H7 (cell line): ENCODE results near the gene NLGN2. TPM values are rescaled to one million over a fixed set of nuclear protein-coding genes. Genes with fewer than 3 reads are reported as not detected.
A peak's percentile ranks its signal among the peaks of the same experiment; 100 is the strongest.

Experiments used
- DNase-seq: peaks from one replicate; pipeline ENCODE4 v3.0.0; 2012
- H3K27me3 ChIP-seq: 2 replicates; pipeline ENCODE4 v1.6.0; 2011; ENCODE audit warnings: mild to moderate bottlenecking, low read length; ENCODE audit not compliant: control insufficient read depth, insufficient read depth
- H3K36me3 ChIP-seq: replicated peaks from 2 replicates; pipeline ENCODE4 v1.5.1; 2011; ENCODE audit warnings: low read length; ENCODE audit not compliant: control insufficient read depth, insufficient read depth
- H3K4me3 ChIP-seq: 2 replicates; pipeline ENCODE4 v1.5.1; 2011; ENCODE audit warnings: low read depth, mild to moderate bottlenecking, control low read depth, low read length, moderate library complexity; ENCODE audit not compliant: insufficient read depth
- total RNA-seq: library from RNA; depleted of rRNA; stranded (reverse); fragments of >200 nt; shearing (Covaris generic); gene quantifications from 2 replicates; pipeline ENCODE4 v1.2.3, GENCODE V29; 2014

The NLGN2 gene
- total RNA-seq, 1 experiment from 2014 or later: 11.6 TPM

DNA sequence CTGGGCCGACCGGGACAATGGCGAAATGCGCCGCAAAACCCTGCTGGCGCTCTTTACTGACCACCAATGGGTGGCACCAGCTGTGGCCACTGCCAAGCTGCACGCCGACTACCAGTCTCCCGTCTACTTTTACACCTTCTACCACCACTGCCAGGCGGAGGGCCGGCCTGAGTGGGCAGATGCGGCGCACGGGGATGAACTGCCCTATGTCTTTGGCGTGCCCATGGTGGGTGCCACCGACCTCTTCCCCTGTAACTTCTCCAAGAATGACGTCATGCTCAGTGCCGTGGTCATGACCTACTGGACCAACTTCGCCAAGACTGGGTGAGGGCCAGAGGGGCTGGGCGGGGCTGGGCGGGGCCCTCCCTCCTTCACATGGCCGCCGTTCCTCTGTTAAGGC is 8.1 kb downstream of the NLGN2 start:
- Histone ChIP-seq H3K36me3 (peaks cover 7% of the 10 kb centered on the region), H3K27me3 (no peaks in the 10 kb centered on the region), H3K4me3 (no peak overlapping the region)
- DNase-seq: no peak

DNA sequence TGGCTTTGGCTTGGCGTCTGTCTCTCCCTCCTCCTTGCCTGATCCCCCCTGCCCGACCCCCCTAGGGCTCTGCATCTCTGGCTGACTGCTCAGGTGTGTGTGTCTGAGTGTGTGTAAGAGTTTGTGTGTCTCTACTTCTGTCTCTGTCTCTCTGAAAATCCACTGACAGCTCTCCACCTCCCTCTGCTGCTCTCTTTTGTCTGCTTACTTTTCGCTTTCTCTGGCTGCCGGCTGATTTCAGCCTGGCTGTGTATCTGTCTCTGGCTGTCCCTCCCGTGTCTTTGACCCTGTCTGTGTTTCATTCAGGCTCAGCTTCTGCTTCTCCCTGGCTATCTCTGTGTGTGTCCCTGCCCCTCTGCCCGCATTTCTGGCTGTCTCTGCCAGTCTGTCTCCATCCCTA is 8.7 kb downstream of the NLGN2 start:
- DNase-seq: no peak
- Histone ChIP-seq H3K4me3 (no peak overlapping the region), H3K27me3 (no peaks in the 10 kb centered on the region), H3K36me3 (peaks cover 7% of the 10 kb centered on the region)

- Histone ChIP-seq H3K4me3 (no peak overlapping the region), H3K36me3 (peaks cover 7% of the 10 kb centered on the region), H3K27me3 (no peaks in the 10 kb centered on the region)
- no peak for DNase-seq
Observed at GRCh38 chr17:7417056-7417655, 9.5 kb downstream of the NLGN2 start.

GRCh38 chr17:7418472-7419152 is 11.0 kb downstream of the NLGN2 start:
- Histone ChIP-seq H3K36me3 (peaks cover 7% of the 10 kb centered on the region), H3K4me3 (no peak overlapping the region), H3K27me3 (no peaks in the 10 kb centered on the region)
- DNase-seq: peak; percentile 63

- no peaks in the 10 kb centered on the region for H3K27me3 ChIP-seq
- H3K4me3 ChIP-seq: no peak within 1 kb of the TSS
- H3K36me3 ChIP-seq: peaks cover 6% of the 10 kb centered on the region
- peak; percentile 74 for DNase-seq
Observed at GRCh38 chr17:7419819-7420610, 12.4 kb downstream of the NLGN2 start, which contains the start of gene SPEM1. Gene SPEM1, plus strand, starts transcription at chr17:7420324. Its CDS starts 61 bp downstream, at chr17:7420385.

GRCh38 chr17:7421186-7421585 is 13.5 kb downstream of the NLGN2 start:
- Histone ChIP-seq H3K36me3 (no peaks in the 10 kb centered on the region; the same call in 1 of the 2 replicates), H3K4me3 (no peak overlapping the region), H3K27me3 (no peaks in the 10 kb centered on the region)
- DNase-seq: peak; percentile 53

DNA sequence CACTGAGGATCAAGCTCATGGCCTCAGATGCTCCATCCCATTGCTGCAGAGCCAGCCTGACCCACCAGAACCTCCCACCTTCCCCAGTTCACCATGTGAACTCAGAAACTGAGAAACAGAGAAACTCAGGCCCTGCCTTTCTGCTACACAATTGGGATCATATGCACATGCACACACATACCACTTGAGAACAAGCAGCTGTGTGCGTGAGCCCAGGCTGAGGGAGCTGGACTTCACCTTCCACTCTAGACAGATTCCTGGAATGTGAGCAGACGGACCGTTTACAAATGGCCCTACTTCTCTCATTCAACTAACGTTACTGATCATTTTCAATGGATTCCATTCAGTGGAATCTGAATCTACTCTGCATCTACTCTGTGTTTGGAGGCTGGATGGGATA is 16.0 kb downstream of the NLGN2 start:
- H3K36me3 ChIP-seq: no peaks in the 10 kb centered on the region
- no peaks in the 10 kb centered on the region for H3K27me3 ChIP-seq
- no peak for DNase-seq
- H3K4me3 ChIP-seq: no peak overlapping the region

- DNase-seq: no peak
- no peak within 1 kb of the TSS for H3K4me3 ChIP-seq
- H3K27me3 ChIP-seq: no peaks in the 10 kb centered on the region
- H3K36me3 ChIP-seq: no peaks in the 10 kb centered on the region
Observed at GRCh38 chr17:7425316-7425715, 17.7 kb downstream of the NLGN2 start, which contains the start of gene SPEM2. Gene SPEM2, plus strand, starts transcription at chr17:7425616. Its CDS starts 73 bp downstream, at chr17:7425689.

- Histone ChIP-seq H3K4me3 (no peak overlapping the region), H3K27me3 (no peaks in the 10 kb centered on the region), H3K36me3 (no peaks in the 10 kb centered on the region)
- peak; percentile 63 for DNase-seq
Observed at GRCh38 chr17:7425756-7426155, 18.1 kb downstream of the NLGN2 start.

- DNase-seq: no peak
- H3K4me3 ChIP-seq: no peak overlapping the region
Observed at GRCh38 chr17:7426203-7426863, 18.7 kb downstream of the NLGN2 start.

GRCh38 chr17:7426896-7427489 is 19.3 kb downstream of the NLGN2 start:
- peak; percentile 62 for DNase-seq
- no peak overlapping the region for H3K4me3 ChIP-seq
- H3K27me3 ChIP-seq: no peaks in the 10 kb centered on the region
- H3K36me3 ChIP-seq: no peaks in the 10 kb centered on the region

More at GRCh38 chr17:7426203-7426863, 18.7 kb downstream of the NLGN2 start:
- Histone ChIP-seq H3K36me3 (no peaks in the 10 kb centered on the region), H3K27me3 (no peaks in the 10 kb centered on the region)

DNA sequence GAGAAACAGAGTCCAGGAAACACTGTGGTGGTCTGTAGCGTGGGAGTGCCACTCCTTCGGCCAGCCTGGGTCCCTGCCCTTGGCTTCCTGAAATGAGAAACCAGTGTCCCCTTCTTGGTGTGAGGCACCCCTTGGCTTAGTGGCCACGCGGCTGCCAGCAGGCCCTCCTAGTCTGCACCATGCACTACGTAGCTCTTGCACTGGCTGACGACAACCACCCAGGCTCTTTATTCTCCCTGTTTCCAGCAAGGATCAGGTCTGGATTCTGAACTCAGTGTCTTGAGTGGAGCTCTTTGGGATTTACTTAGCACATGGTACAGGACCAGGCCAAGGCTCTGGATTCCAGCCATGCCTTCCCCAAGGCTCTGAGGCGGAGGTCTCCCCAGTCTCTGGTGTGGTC is 19.9 kb downstream of the NLGN2 start:
- peak; percentile 60 for DNase-seq
- H3K27me3 ChIP-seq: no peaks in the 10 kb centered on the region
- no peaks in the 10 kb centered on the region for H3K36me3 ChIP-seq
- H3K4me3 ChIP-seq: no peak overlapping the region

GRCh38 chr17:7428557-7428956 is 20.9 kb downstream of the NLGN2 start, which contains the start of gene SPEM3:
Gene SPEM3, plus strand, starts transcription at chr17:7428857. Its CDS starts 46 bp downstream, at chr17:7428903.
- no peak within 1 kb of the TSS for H3K4me3 ChIP-seq
- no peaks in the 10 kb centered on the region for H3K27me3 ChIP-seq
- no peaks in the 10 kb centered on the region for H3K36me3 ChIP-seq
- DNase-seq: peak; percentile 37

DNA sequence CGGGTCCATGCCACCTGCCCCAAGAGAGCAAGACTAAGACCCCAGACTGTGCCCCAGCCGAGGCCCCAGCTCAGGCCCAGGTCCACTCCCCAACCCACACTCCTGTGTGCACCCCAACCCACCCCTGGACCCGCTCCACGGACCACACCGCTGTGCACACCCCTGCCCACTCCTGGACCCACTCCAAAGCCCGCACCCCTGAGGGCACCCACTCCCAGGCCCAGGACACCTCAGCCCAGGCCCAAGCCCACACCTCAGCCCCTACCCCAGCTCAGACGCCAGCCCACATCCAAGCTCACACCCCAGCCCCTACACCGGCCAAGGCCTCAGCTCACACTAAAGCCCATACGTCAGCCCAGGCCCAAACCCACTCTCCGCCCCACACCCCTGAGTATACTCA is 22.1 kb downstream of the NLGN2 start:
- Histone ChIP-seq H3K27me3 (no peaks in the 10 kb centered on the region), H3K36me3 (no peaks in the 10 kb centered on the region), H3K4me3 (no peak overlapping the region)
- peak; percentile 50 for DNase-seq
